Trophoblast cell (in vitro differentiated cells and primary cell): ENCODE results near the gene F2RL2.

Experiments
- DNase-seq, 2 donors: peaks; one replicate each; pipeline ENCODE4 v3.0.0-alpha.2; 2016
- H2AFZ ChIP-seq: 2 replicates; pipeline ENCODE4 v1.6.1; 2013; ENCODE audit warnings: low read length, moderate library complexity, mild to moderate bottlenecking; ENCODE audit not compliant: insufficient read depth, poor library complexity
- H2AK5ac ChIP-seq: 2 replicates; pipeline ENCODE4 v1.6.1; 2013; ENCODE audit warnings: mild to moderate bottlenecking, low read length
- H2BK120ac ChIP-seq: 2 replicates; pipeline ENCODE4 v1.6.1; 2013; ENCODE audit warnings: low read length, mild to moderate bottlenecking, moderate library complexity; ENCODE audit not compliant: insufficient read depth, poor library complexity
- H2BK12ac ChIP-seq: 2 replicates; pipeline ENCODE4 v1.6.1; 2013; ENCODE audit warnings: mild to moderate bottlenecking, low read length, moderate library complexity
- H2BK5ac ChIP-seq: 2 replicates; pipeline ENCODE4 v1.6.1; 2013; ENCODE audit warnings: low read length, low read depth, moderate library complexity, mild to moderate bottlenecking; ENCODE audit not compliant: poor library complexity
- H3K14ac ChIP-seq: 2 replicates; pipeline ENCODE4 v1.6.1; 2013; ENCODE audit warnings: mild to moderate bottlenecking, low read length
- H3K18ac ChIP-seq: 2 replicates; pipeline ENCODE4 v1.6.1; 2013; ENCODE audit warnings: mild to moderate bottlenecking, low read length
- H3K23ac ChIP-seq: 2 replicates; pipeline ENCODE4 v1.6.1; 2013; ENCODE audit warnings: low read length
- H3K27ac ChIP-seq: 2 replicates; pipeline ENCODE4 v1.5.1; 2013; ENCODE audit warnings: low read depth, mild to moderate bottlenecking, inconsistent platforms, low read length, moderate library complexity
- H3K27me3 ChIP-seq: 2 replicates; pipeline ENCODE4 v1.6.1; 2013; ENCODE audit warnings: inconsistent platforms, mild to moderate bottlenecking, low read length, moderate library complexity; ENCODE audit not compliant: insufficient read depth
- H3K36me3 ChIP-seq, 2 experiments: 1 replicate in 1 of 2; 2 replicates in 1 of 2; pipeline ENCODE4 v1.6.1; 2013; ENCODE audit warnings: low read length in 2 of 2, mild to moderate bottlenecking in 2 of 2, moderate library complexity in 1 of 2; ENCODE audit not compliant: insufficient read depth in 2 of 2, control insufficient read depth in 1 of 2
- H3K4ac ChIP-seq: 2 replicates; pipeline ENCODE4 v1.6.1; 2013; ENCODE audit warnings: low read depth, mild to moderate bottlenecking, low read length, moderate library complexity
- H3K4me1 ChIP-seq, 2 experiments: 1 replicate in 1 of 2; 2 replicates in 1 of 2; pipeline ENCODE4 v1.6.1; 2013; ENCODE audit warnings: low read length in 2 of 2, mild to moderate bottlenecking in 2 of 2, moderate library complexity in 1 of 2; ENCODE audit not compliant: insufficient read depth in 2 of 2, control insufficient read depth in 1 of 2
- H3K4me2 ChIP-seq: 2 replicates; pipeline ENCODE4 v1.6.1; 2013; ENCODE audit warnings: inconsistent platforms, mild to moderate bottlenecking, low read length, moderate library complexity
- H3K4me3 ChIP-seq: 2 replicates; pipeline ENCODE4 v1.5.1; 2013; ENCODE audit warnings: mild to moderate bottlenecking, low read depth, low read length, inconsistent platforms
- H3K79me1 ChIP-seq: one replicate; pipeline ENCODE4 v1.6.1; 2013; ENCODE audit warnings: low read length
- H3K79me2 ChIP-seq: 2 replicates; pipeline ENCODE4 v1.6.1; 2013; ENCODE audit warnings: low read length, mild to moderate bottlenecking; ENCODE audit not compliant: control insufficient read depth, insufficient read depth, poor library complexity
- H3K9ac ChIP-seq: 2 replicates; pipeline ENCODE4 v1.6.1; 2013; ENCODE audit warnings: mild to moderate bottlenecking, low read length
- H3K9me3 ChIP-seq: 2 replicates; pipeline ENCODE4 v1.6.1; 2013; ENCODE audit warnings: low read depth, mild to moderate bottlenecking, control low read depth, inconsistent platforms, low read length; ENCODE audit not compliant: insufficient read depth
- H4K12ac ChIP-seq: 2 replicates; pipeline ENCODE4 v1.6.1; 2013; ENCODE audit warnings: low read depth, mild to moderate bottlenecking, low read length, moderate library complexity
- H4K8ac ChIP-seq: 2 replicates; pipeline ENCODE4 v1.6.1; 2013; ENCODE audit warnings: low read depth, mild to moderate bottlenecking, low read length, moderate library complexity
- H4K91ac ChIP-seq: one replicate; pipeline ENCODE4 v1.6.1; 2013; ENCODE audit warnings: low read depth, mild to moderate bottlenecking, low read length, moderate library complexity
- WGBS: extraction: QIAGEN DNeasy Blood & Tissue Kit; methylation state at CpG from one replicate; pipeline ENCODE4 v1.1.7; 2013; ENCODE audit warnings: missing lambda C conversion rate; ENCODE audit not compliant: insufficient read length, insufficient coverage; ENCODE audit errors: extremely low coverage; 5-methylcytosine and 5-hydroxymethylcytosine counted together

The F2RL2 gene

GRCh38 chr5:76610196-76610595, 13.0 kb downstream of the F2RL2 start:
- no peak overlapping the region for H3K23ac ChIP-seq
- no peaks in the 10 kb centered on the region for H3K9me3 ChIP-seq
- no peak overlapping the region for H2BK120ac ChIP-seq
- no peak for DNase-seq
- no peak overlapping the region for H4K8ac ChIP-seq
- no peak overlapping the region for H2AK5ac ChIP-seq
- no peaks in the 10 kb centered on the region for H3K36me3 ChIP-seq
- H3K27me3 ChIP-seq, result no peaks in the 10 kb centered on the region
- H3K79me2 ChIP-seq, result no peaks in the 10 kb centered on the region
- H4K12ac ChIP-seq, result no peak overlapping the region
- no peaks in the 10 kb centered on the region for H3K4me1 ChIP-seq
- H2BK12ac ChIP-seq, result no peak overlapping the region
- WGBS, result no CpG with 5 or more reads among the region's 1 CpG
- no peak overlapping the region for H2BK5ac ChIP-seq
- H2AFZ ChIP-seq, result no peak overlapping the region
- no peak overlapping the region for H3K27ac ChIP-seq
- H3K4me3 ChIP-seq, result no peak overlapping the region
- H3K9ac ChIP-seq, result no peak overlapping the region
- H3K4ac ChIP-seq, result no peak overlapping the region
- no peak overlapping the region for H3K18ac ChIP-seq
- H3K4me2 ChIP-seq, result no peak overlapping the region
- H3K14ac ChIP-seq, result no peak overlapping the region
- H3K79me1 ChIP-seq, result no peaks in the 10 kb centered on the region
- H4K91ac ChIP-seq, result no peak overlapping the region

GRCh38 chr5:76608833-76609232, 14.4 kb downstream of the F2RL2 start:
- no peak overlapping the region for H2AK5ac ChIP-seq
- H2AFZ ChIP-seq, result no peak overlapping the region
- no peaks in the 10 kb centered on the region for H3K9me3 ChIP-seq
- H3K4me1 ChIP-seq, result no peaks in the 10 kb centered on the region
- no peak overlapping the region for H4K12ac ChIP-seq
- peak; percentile 16 to 64 for DNase-seq
- no peaks in the 10 kb centered on the region for H3K27me3 ChIP-seq
- H3K23ac ChIP-seq, result no peak overlapping the region
- H2BK120ac ChIP-seq, result no peak overlapping the region
- no peak overlapping the region for H2BK12ac ChIP-seq
- no peak overlapping the region for H3K14ac ChIP-seq
- no peak overlapping the region for H3K18ac ChIP-seq
- H3K4me2 ChIP-seq, result no peak overlapping the region
- no peak overlapping the region for H4K91ac ChIP-seq
- H4K8ac ChIP-seq, result no peak overlapping the region
- WGBS, result no CpG with 5 or more reads among the region's 4 CpGs
- H3K27ac ChIP-seq, result no peak overlapping the region
- no peak overlapping the region for H3K4me3 ChIP-seq
- H3K36me3 ChIP-seq, result no peaks in the 10 kb centered on the region
- no peaks in the 10 kb centered on the region for H3K79me2 ChIP-seq
- H3K4ac ChIP-seq, result no peak overlapping the region
- H2BK5ac ChIP-seq, result no peak overlapping the region
- H3K9ac ChIP-seq, result no peak overlapping the region
- H3K79me1 ChIP-seq, result no peaks in the 10 kb centered on the region

- no peak for DNase-seq
- no CpG with 5 or more reads among the region's 9 CpGs for WGBS
These were observed 15.8 kb downstream of the F2RL2 start for GRCh38 chr5:76607353-76607871.

GRCh38 chr5:76606701-76607100, 16.5 kb downstream of the F2RL2 start:
- Histone ChIP-seq H2BK5ac (no peak overlapping the region), H3K36me3 (no peaks in the 10 kb centered on the region), H3K79me2 (no peaks in the 10 kb centered on the region), H3K4me2 (no peak overlapping the region), H3K4me3 (no peak overlapping the region), H3K4ac (no peak overlapping the region), H2BK120ac (no peak overlapping the region), H4K91ac (no peak overlapping the region), H3K9me3 (no peaks in the 10 kb centered on the region), H4K12ac (no peak overlapping the region), H3K23ac (no peak overlapping the region), H3K18ac (no peak overlapping the region), H3K27me3 (no peaks in the 10 kb centered on the region), H3K79me1 (no peaks in the 10 kb centered on the region), H2AFZ (no peak overlapping the region), H3K4me1 (no peaks in the 10 kb centered on the region), H3K27ac (no peak overlapping the region), H4K8ac (no peak overlapping the region), H2AK5ac (no peak overlapping the region), H2BK12ac (no peak overlapping the region), H3K9ac (no peak overlapping the region), H3K14ac (no peak overlapping the region)
- DNase-seq, result peak; percentile 17 to 70
- WGBS, result no CpG with 5 or more reads among the region's 2 CpGs

More at GRCh38 chr5:76607353-76607871, 15.8 kb downstream of the F2RL2 start:
- no peaks in the 10 kb centered on the region for H3K79me2 ChIP-seq
- no peak overlapping the region for H3K18ac ChIP-seq
- H3K23ac ChIP-seq, result no peak overlapping the region
- H3K4ac ChIP-seq, result no peak overlapping the region
- H3K27me3 ChIP-seq, result no peaks in the 10 kb centered on the region
- no peak overlapping the region for H4K91ac ChIP-seq
- H2AK5ac ChIP-seq, result no peak overlapping the region
- H3K79me1 ChIP-seq, result no peaks in the 10 kb centered on the region
- H3K9me3 ChIP-seq, result no peaks in the 10 kb centered on the region
- H2BK120ac ChIP-seq, result no peak overlapping the region
- no peak overlapping the region for H3K9ac ChIP-seq
- no peak overlapping the region for H2BK5ac ChIP-seq
- no peak overlapping the region for H3K27ac ChIP-seq
- no peak overlapping the region for H2AFZ ChIP-seq
- H3K4me1 ChIP-seq, result no peaks in the 10 kb centered on the region
- no peak overlapping the region for H3K4me2 ChIP-seq
- H3K36me3 ChIP-seq, result no peaks in the 10 kb centered on the region
- H2BK12ac ChIP-seq, result no peak overlapping the region
- no peak overlapping the region for H4K8ac ChIP-seq
- no peak overlapping the region for H3K4me3 ChIP-seq
- no peak overlapping the region for H3K14ac ChIP-seq
- H4K12ac ChIP-seq, result no peak overlapping the region
